ENCODE data around the gene SSH2.

The SSH2 gene

GRCh38 chr17:29929533-29930408, at the start of gene SSH2:
TSS of gene SSH2 (minus strand) at chr17:29930228. CDS start at chr17:29930000, 228 bp downstream.
- DNase-seq (ENCODE audit: low read depth) = peak; percentile 67
- TF ChIP-seq CTCF (conservative IDR thresholded peaks at IDR 0.05; ENCODE audit: control insufficient read depth, insufficient read depth, low read depth, low read length) = no peak
- H3K4me3 ChIP-seq (ENCODE audit: control insufficient read depth, low read depth, low read length) = peak within 1 kb of the TSS; percentile 81

GRCh38 chr17:29977836-29978235, 47.8 kb upstream of the SSH2 start:
- DNase-seq (ENCODE audit: low read depth) = peak; percentile 62
- TF ChIP-seq CTCF (conservative IDR thresholded peaks at IDR 0.05; ENCODE audit: control insufficient read depth, insufficient read depth, low read depth, low read length) = no peak
- H3K4me3 ChIP-seq (ENCODE audit: control insufficient read depth, low read depth, low read length) = no peak overlapping the region

GRCh38 chr17:29973005-29973404, 43.0 kb upstream of the SSH2 start:
- TF ChIP-seq CTCF (conservative IDR thresholded peaks at IDR 0.05; ENCODE audit: control insufficient read depth, insufficient read depth, low read depth, low read length) = no peak
- no peak overlapping the region for H3K4me3 ChIP-seq (ENCODE audit: control insufficient read depth, low read depth, low read length)
- DNase-seq (ENCODE audit: low read depth) = no peak

GRCh38 chr17:29972277-29972676, 42.2 kb upstream of the SSH2 start:
- TF ChIP-seq CTCF (conservative IDR thresholded peaks at IDR 0.05; ENCODE audit: control insufficient read depth, insufficient read depth, low read depth, low read length) = no peak
- no peak for DNase-seq (ENCODE audit: low read depth)
- H3K4me3 ChIP-seq (ENCODE audit: control insufficient read depth, low read depth, low read length) = no peak overlapping the region

- TF ChIP-seq CTCF (conservative IDR thresholded peaks at IDR 0.05; ENCODE audit: control insufficient read depth, insufficient read depth, low read depth, low read length) = no peak
- DNase-seq (ENCODE audit: low read depth) = no peak
- no peak overlapping the region for H3K4me3 ChIP-seq (ENCODE audit: control insufficient read depth, low read depth, low read length)
Observed at GRCh38 chr17:29968271-29968670, 38.2 kb upstream of the SSH2 start.

- TF ChIP-seq CTCF (conservative IDR thresholded peaks at IDR 0.05; ENCODE audit: control insufficient read depth, insufficient read depth, low read depth, low read length) = no peak
- DNase-seq (ENCODE audit: low read depth) = peak; percentile 25
Observed at GRCh38 chr17:29962656-29963055, 32.6 kb upstream of the SSH2 start.

More at GRCh38 chr17:29962656-29963055, 32.6 kb upstream of the SSH2 start:
- H3K4me3 ChIP-seq (ENCODE audit: control insufficient read depth, low read depth, low read length) = no peak overlapping the region
